Nephron (organoid): ENCODE measurements around the gene HEXIM1.
A peak's percentile ranks its signal among the peaks of the same experiment; 100 is the strongest.

Source experiments
- H3K27ac Mint-ChIP-seq, 3 experiments: 2 replicates each; pipeline ENCODE4 v1.8.0; 2020; ENCODE audit warnings: mixed read lengths in 3 of 3, mild to moderate bottlenecking in 2 of 3, moderate library complexity in 1 of 3
- H3K27me3 Mint-ChIP-seq: 2 replicates; pipeline ENCODE4 v1.8.0; 2021; ENCODE audit warnings: low read depth, mild to moderate bottlenecking, moderate library complexity, mixed read lengths
- H3K36me3 Mint-ChIP-seq: 2 replicates; pipeline ENCODE4 v1.8.0; 2020; ENCODE audit warnings: low read depth, mixed read lengths
- H3K4me1 Mint-ChIP-seq: 2 replicates; pipeline ENCODE4 v1.8.0; 2020; ENCODE audit warnings: mixed read lengths
- H3K4me3 Mint-ChIP-seq, 3 experiments: 2 replicates each; pipeline ENCODE4 v1.8.0; 2020; ENCODE audit warnings: mild to moderate bottlenecking in 3 of 3, mixed read lengths in 3 of 3, moderate library complexity in 2 of 3
- H3K9me3 Mint-ChIP-seq: 2 replicates; pipeline ENCODE4 v1.8.0; 2020; ENCODE audit warnings: mixed read lengths
- CTCF ChIP-seq, 3 experiments: fragments of 200-600 bp; sonication (generic); IDR thresholded peaks; one replicate each; pipeline ENCODE4 v1.5.0; 2021; ENCODE audit warnings: antibody characterized with exemption in 3 of 3; ENCODE audit not compliant: unreplicated experiment in 3 of 3

The HEXIM1 gene

DNA sequence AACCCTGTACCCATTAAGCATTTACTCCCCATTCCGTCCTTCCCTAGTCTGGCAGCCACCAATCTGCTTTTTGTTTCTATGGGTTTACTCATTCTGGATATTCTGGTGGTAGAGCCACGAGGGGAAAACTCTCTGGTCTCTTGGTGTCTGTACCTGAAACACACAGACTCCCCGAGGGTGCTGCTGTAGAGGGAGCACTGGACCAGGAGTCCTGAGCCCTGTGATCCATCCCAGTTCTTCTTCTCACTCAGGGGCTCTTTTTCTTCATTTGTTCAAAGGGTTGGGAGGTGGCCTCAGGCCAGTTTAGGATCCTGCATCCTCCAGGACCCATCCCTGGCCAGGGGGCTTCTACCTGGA is 27.5 kb downstream of the HEXIM1 start:
- H3K4me1 Mint-ChIP-seq = peaks cover 38% of the 10 kb centered on the region
- H3K27me3 Mint-ChIP-seq = no peaks in the 10 kb centered on the region
- H3K4me3 Mint-ChIP-seq = peak overlapping the region in 1 of 3 experiments; percentile 36
- H3K36me3 Mint-ChIP-seq = peaks cover 2% of the 10 kb centered on the region
- no peaks in the 10 kb centered on the region for H3K9me3 Mint-ChIP-seq
- peak overlapping the region; percentile 84 to 96 (median 91) for H3K27ac Mint-ChIP-seq
- TF ChIP-seq CTCF (IDR thresholded peaks at IDR 0.05; ENCODE audit: unreplicated experiment in 3 of 3) = no peak

GRCh38 chr17:45177563-45177962 is 29.3 kb downstream of the HEXIM1 start:
- TF ChIP-seq CTCF (IDR thresholded peaks at IDR 0.05; ENCODE audit: unreplicated experiment in 3 of 3) = no peak
- peak overlapping the region in 2 of 3 experiments; percentile 41 to 57 for H3K27ac Mint-ChIP-seq
- no peaks in the 10 kb centered on the region for H3K36me3 Mint-ChIP-seq
- peaks cover 20% of the 10 kb centered on the region for H3K4me1 Mint-ChIP-seq
- H3K9me3 Mint-ChIP-seq = no peaks in the 10 kb centered on the region
- H3K27me3 Mint-ChIP-seq = no peaks in the 10 kb centered on the region
- no peak overlapping the region for H3K4me3 Mint-ChIP-seq

DNA sequence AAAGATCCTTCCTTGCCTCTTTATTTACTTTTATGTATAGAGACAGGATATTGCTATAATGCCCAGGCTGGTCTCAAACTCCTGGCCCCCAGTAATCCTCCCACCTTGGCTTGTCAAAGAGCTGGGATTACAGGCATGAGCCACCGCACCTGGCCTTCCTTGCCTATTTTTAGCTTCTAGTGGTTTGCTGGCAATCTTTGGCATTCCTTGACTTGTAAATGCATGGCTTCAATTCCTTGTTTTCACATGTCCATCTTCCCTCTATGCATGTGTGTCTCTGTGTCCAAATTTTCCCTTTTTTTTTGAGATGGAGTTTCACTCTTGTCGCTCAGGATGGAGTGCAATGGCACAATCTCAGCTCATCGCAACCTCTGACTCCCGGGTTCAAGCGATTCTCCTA is 35.9 kb downstream of the HEXIM1 start:
- no peaks in the 10 kb centered on the region for H3K9me3 Mint-ChIP-seq
- no peaks in the 10 kb centered on the region for H3K36me3 Mint-ChIP-seq
- no peak for TF ChIP-seq CTCF (IDR thresholded peaks at IDR 0.05; ENCODE audit: unreplicated experiment in 3 of 3)
- H3K27ac Mint-ChIP-seq = no peak overlapping the region
- no peaks in the 10 kb centered on the region for H3K4me1 Mint-ChIP-seq
- H3K4me3 Mint-ChIP-seq = no peak overlapping the region
- H3K27me3 Mint-ChIP-seq = no peaks in the 10 kb centered on the region

DNA sequence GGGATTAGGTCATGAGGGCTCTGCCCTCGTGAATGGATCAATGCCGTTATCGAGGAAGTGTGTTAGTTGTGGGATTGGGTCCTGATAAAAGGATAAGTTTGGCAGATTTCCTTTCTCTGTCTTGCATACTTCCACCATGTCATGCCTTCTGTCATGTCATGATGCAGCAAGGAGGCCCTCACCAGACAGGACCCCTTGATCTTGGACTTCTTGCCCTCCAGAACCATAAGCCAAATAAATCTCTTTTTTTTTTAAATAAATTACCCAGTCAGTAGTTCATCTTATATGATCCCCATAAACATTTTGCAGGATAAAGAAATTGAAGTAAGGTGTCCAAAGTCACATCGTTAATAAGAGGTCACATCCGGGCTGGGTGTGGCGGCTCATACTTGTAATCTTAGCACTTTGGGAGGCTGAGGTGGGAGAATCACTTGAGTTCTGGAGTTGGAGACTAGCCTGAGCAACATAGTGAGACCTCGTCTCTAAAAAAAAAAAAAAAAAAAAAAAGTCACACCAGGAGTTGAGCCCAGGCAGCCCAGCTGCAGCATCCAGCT is 38.6 kb downstream of the HEXIM1 start:
- Mint-ChIP-seq H3K9me3 (no peaks in the 10 kb centered on the region), H3K27ac (no peak overlapping the region), H3K4me3 (no peak overlapping the region), H3K4me1 (no peaks in the 10 kb centered on the region), H3K36me3 (no peaks in the 10 kb centered on the region), H3K27me3 (no peaks in the 10 kb centered on the region)
- no peak for TF ChIP-seq CTCF (IDR thresholded peaks at IDR 0.05; ENCODE audit: unreplicated experiment in 3 of 3)

DNA sequence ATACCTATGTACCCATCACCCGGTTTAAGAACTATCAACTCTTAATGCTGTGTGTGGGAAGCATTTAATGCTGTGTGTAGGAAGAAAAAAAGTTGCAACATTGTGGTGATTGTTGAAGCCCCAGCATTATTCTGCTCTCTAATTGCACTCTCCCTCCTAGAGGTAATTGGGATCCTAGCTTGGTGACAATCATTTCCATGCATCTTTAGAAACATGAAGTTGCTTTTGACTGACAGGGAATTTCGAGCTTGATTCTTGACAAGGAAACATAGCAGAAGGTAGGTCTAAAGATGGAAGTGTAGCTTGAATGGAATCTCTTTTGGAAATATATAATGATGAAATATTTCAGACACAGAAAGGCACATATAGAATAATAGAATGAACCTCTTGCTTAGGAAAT is 40.7 kb downstream of the HEXIM1 start:
- Mint-ChIP-seq H3K27ac (peak overlapping the region in 1 of 3 experiments; percentile 29), H3K9me3 (no peaks in the 10 kb centered on the region), H3K27me3 (no peaks in the 10 kb centered on the region)

More for the DNA sequence above, 40.7 kb downstream of the HEXIM1 start:
- H3K36me3 Mint-ChIP-seq = no peaks in the 10 kb centered on the region
- no peaks in the 10 kb centered on the region for H3K4me1 Mint-ChIP-seq
- TF ChIP-seq CTCF (IDR thresholded peaks at IDR 0.05; ENCODE audit: unreplicated experiment in 3 of 3) = no peak
- H3K4me3 Mint-ChIP-seq = no peak overlapping the region
